Measurements from ENCODE around the gene TAF1C.

The TAF1C gene

GRCh38 chr16:84132527-84133285, 54.2 kb downstream of the TAF1C start:
- no peak for DNase-seq (ENCODE audit: low read depth in 1 of 2, low spot score in 1 of 2)

DNA sequence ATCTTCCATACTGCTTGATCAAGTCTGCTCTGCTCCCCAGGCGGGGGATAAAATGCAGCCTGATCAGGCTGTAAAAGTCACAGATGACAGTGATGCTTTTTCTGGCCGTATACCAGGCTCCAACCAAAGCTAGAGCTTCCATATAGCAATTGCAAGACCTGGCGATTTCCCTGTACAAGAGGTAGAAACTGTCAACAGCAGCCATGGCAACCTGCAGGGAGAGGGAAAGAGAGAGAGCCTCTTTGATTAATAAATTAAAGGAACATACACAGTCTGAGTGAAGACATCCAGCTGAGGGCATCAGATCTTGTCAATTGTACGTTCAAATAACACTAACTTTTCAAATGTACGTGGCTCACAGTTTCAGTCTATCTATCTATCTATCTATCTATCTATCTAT, 55.7 kb downstream of the TAF1C start:
- no peak for DNase-seq (ENCODE audit: low read depth in 1 of 2, low spot score in 1 of 2)

Measured in activated T-helper 1 cell treated with anti-CD3 and anti-CD28 coated beads, Interleukin-2, amount 50 U/mL, for 16 hours (primary cell).